Measurements from ENCODE around the gene BAIAP2. TPM values are rescaled to one million over a fixed set of nuclear protein-coding genes. Genes with fewer than 3 reads are reported as not detected.

BAIAP2 gene
- polyA plus RNA-seq (ENCODE audit: insufficient read length), result 37.2 TPM
- long read RNA-seq, donor 1, partial matches to known transcripts, result 9 of 14 reads
- long read RNA-seq, donor 1, other reads (novel, unspliced or antisense), result 0 of 14 reads
- long read RNA-seq, donor 2, partial matches to known transcripts, result 5 of 10 reads
- long read RNA-seq, donor 2, other reads (novel, unspliced or antisense), result 0 of 10 reads
- long read RNA-seq, donor 3, partial matches to known transcripts, result 0 of 5 reads
- long read RNA-seq, donor 3, other reads (novel, unspliced or antisense), result 0 of 5 reads
- long read RNA-seq, donor 4, result 0 reads
- long read RNA-seq, donor 5, partial matches to known transcripts, result 0 of 7 reads
- long read RNA-seq, donor 5, other reads (novel, unspliced or antisense), result 0 of 7 reads
- long read RNA-seq, donor 6, partial matches to known transcripts, result 0 of 6 reads
- long read RNA-seq, donor 6, other reads (novel, unspliced or antisense), result 0 of 6 reads
- long read RNA-seq, donor 7, transcript BAIAP2-204 (14 exons, 2,095 nt), result major isoform, 7 of 11 reads
- long read RNA-seq, donor 7, partial matches to known transcripts, result 0 of 11 reads
- long read RNA-seq, donor 7, other reads (novel, unspliced or antisense), result 0 of 11 reads
- long read RNA-seq, donor 8, partial matches to known transcripts, result 0 of 5 reads
- long read RNA-seq, donor 8, other reads (novel, unspliced or antisense), result 0 of 5 reads

GRCh38 chr17:81034779-81035520 lies at the start of gene BAIAP2:
TSS of gene BAIAP2 (plus strand) at chr17:81035151. CDS start at chr17:81035255, 104 bp downstream.
- DNase-seq, result peak; percentile 94

- DNase-seq, result no peak
Observed at GRCh38 chr17:80986046-80986445, 48.9 kb upstream of the BAIAP2 start.

GRCh38 chr17:80986816-80987475 lies 48.0 kb upstream of the BAIAP2 start:
- DNase-seq, result no peak

GRCh38 chr17:80987941-80988461 lies 47.0 kb upstream of the BAIAP2 start:
- no peak for DNase-seq

- DNase-seq, result no peak
Observed at GRCh38 chr17:80989586-80989913, 45.4 kb upstream of the BAIAP2 start.

- DNase-seq, result no peak
Observed at GRCh38 chr17:80990921-80991644, 43.9 kb upstream of the BAIAP2 start.

GRCh38 chr17:80991645-80992076 lies 43.3 kb upstream of the BAIAP2 start, which contains the start of gene CHMP6:
TSS of gene CHMP6 (plus strand) at chr17:80991841. CDS start at chr17:80991919, 78 bp downstream.
- peak; percentile 79 for DNase-seq

- DNase-seq, result no peak
Observed at GRCh38 chr17:80992077-80992947, 42.6 kb upstream of the BAIAP2 start.

- DNase-seq, result no peak
Observed at GRCh38 chr17:80992948-80993624, 41.9 kb upstream of the BAIAP2 start.

- no peak for DNase-seq
Observed at GRCh38 chr17:80995131-80995530, 39.8 kb upstream of the BAIAP2 start.

GRCh38 chr17:80996422-80997305 lies 38.3 kb upstream of the BAIAP2 start:
- DNase-seq, result no peak

GRCh38 chr17:80997424-80998117 lies 37.4 kb upstream of the BAIAP2 start:
- no peak for DNase-seq

GRCh38 chr17:80998118-80998747 lies 36.7 kb upstream of the BAIAP2 start:
- DNase-seq, result no peak

GRCh38 chr17:80998748-80999535 lies 36.0 kb upstream of the BAIAP2 start:
- no peak for DNase-seq

- DNase-seq, result no peak
Observed at GRCh38 chr17:80999536-81000333, 35.2 kb upstream of the BAIAP2 start.

GRCh38 chr17:81000334-81000630 lies 34.7 kb upstream of the BAIAP2 start:
- no peak for DNase-seq
